ENCODE results near the gene P3H1. TPM values are rescaled to one million over a fixed set of nuclear protein-coding genes. Genes with fewer than 3 reads are reported as not detected.

Gene P3H1
- total RNA-seq, 1 experiment from 2014 or later, result 28.3 TPM

GRCh38 chr1:42801832-42802473, 35.1 kb upstream of the P3H1 start:
- TF ChIP-seq EZH2 (IDR thresholded peaks at IDR 0.05; ENCODE audit: low read length, unreplicated experiment) (no peak), EZH2phosphoT487 (IDR thresholded peaks at IDR 0.05; ENCODE audit: borderline replicate concordance, low read length) (no peak), CTCF (conservative IDR thresholded peaks at IDR 0.05; ENCODE audit: low read depth, low read length) (no peak)
- Histone ChIP-seq H3K4me1 (ENCODE audit: insufficient read depth, low read length) (no peaks in the 10 kb centered on the region), H3K27ac (ENCODE audit: low read length) (no peak overlapping the region), H3K36me3 (ENCODE audit: low read depth, low read length) (no peaks in the 10 kb centered on the region), H3K27me3 (ENCODE audit: low read length) (no peaks in the 10 kb centered on the region), H3K4me2 (ENCODE audit: low read length) (no peak overlapping the region), H2AFZ (ENCODE audit: low read length) (no peak overlapping the region), H3F3A (ENCODE audit: low read length, unreplicated experiment) (no peaks in the 10 kb centered on the region), H3K9me2 (replicated peaks; ENCODE audit: low read length) (no peaks in the 10 kb centered on the region), H3K79me2 (ENCODE audit: low read length) (no peaks in the 10 kb centered on the region), H3K9ac (ENCODE audit: low read length) (no peak overlapping the region), H4K20me1 (ENCODE audit: low read length) (no peaks in the 10 kb centered on the region), H3K4me3 (ENCODE audit: low read length) (no peak overlapping the region), H3K9me3 (ENCODE audit: low read length) (no peaks in the 10 kb centered on the region)
- BruUV-seq (replicated peaks), result no TSS peak
- POLR2A ChIA-PET (ENCODE audit: unreplicated experiment), result no interaction called here
- intact Hi-C loops (cut with micrococcal nuclease), result no loop called here
- DNase-seq, result no peak
- CTCF ChIA-PET, result no interaction called here
- ATAC-seq, result no peak

- H3K4me3 ChIP-seq (ENCODE audit: low read length), result no peak overlapping the region
- no peaks in the 10 kb centered on the region for H4K20me1 ChIP-seq (ENCODE audit: low read length)
- DNase-seq (no peak), ATAC-seq (no peak)
- H3K4me2 ChIP-seq (ENCODE audit: low read length), result no peak overlapping the region
- intact Hi-C loops (cut with micrococcal nuclease), result no loop called here
- H3F3A ChIP-seq (ENCODE audit: low read length, unreplicated experiment), result no peaks in the 10 kb centered on the region
- no peak overlapping the region for H3K27ac ChIP-seq (ENCODE audit: low read length)
- no peaks in the 10 kb centered on the region for H3K9me3 ChIP-seq (ENCODE audit: low read length)
- no peak for TF ChIP-seq EZH2 (IDR thresholded peaks at IDR 0.05; ENCODE audit: low read length, unreplicated experiment)
- no peak for TF ChIP-seq CTCF (conservative IDR thresholded peaks at IDR 0.05; ENCODE audit: low read depth, low read length)
- TF ChIP-seq EZH2phosphoT487 (IDR thresholded peaks at IDR 0.05; ENCODE audit: borderline replicate concordance, low read length), result no peak
- H3K9ac ChIP-seq (ENCODE audit: low read length), result no peak overlapping the region
- no TSS peak for BruUV-seq (replicated peaks)
- no peaks in the 10 kb centered on the region for H3K9me2 ChIP-seq (replicated peaks; ENCODE audit: low read length)
- H3K36me3 ChIP-seq (ENCODE audit: low read depth, low read length), result no peaks in the 10 kb centered on the region
- H3K4me1 ChIP-seq (ENCODE audit: insufficient read depth, low read length), result no peaks in the 10 kb centered on the region
- ChIA-PET CTCF (no interaction called here), POLR2A (ENCODE audit: unreplicated experiment) (no interaction called here)
- H3K27me3 ChIP-seq (ENCODE audit: low read length), result no peaks in the 10 kb centered on the region
- H3K79me2 ChIP-seq (ENCODE audit: low read length), result no peaks in the 10 kb centered on the region
- no peak overlapping the region for H2AFZ ChIP-seq (ENCODE audit: low read length)
These were observed 31.2 kb upstream of the P3H1 start for GRCh38 chr1:42797979-42798378.

DNA sequence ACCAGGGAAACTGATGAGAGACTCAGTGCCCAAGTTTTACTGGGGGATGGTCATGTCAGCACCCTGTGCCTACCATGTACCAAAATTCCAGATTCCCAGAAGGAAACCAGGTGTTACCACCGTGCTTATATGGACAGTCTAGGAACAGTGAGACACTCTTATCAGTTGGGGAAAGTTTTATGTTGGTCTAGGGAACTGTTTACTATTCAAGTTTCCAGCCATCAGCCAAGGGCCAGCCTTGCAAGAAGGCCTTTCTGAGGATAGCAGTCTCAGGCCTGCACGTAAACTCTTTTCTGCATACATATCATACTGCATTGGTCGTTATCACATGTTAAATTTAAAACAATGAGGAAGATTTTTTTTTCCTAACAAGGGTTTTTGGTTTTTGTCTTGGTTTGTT, 30.6 kb upstream of the P3H1 start:
- no peak for TF ChIP-seq CTCF (conservative IDR thresholded peaks at IDR 0.05; ENCODE audit: low read depth, low read length)
- no peak for TF ChIP-seq EZH2 (IDR thresholded peaks at IDR 0.05; ENCODE audit: low read length, unreplicated experiment)
- TF ChIP-seq EZH2phosphoT487 (IDR thresholded peaks at IDR 0.05; ENCODE audit: borderline replicate concordance, low read length), result no peak
- POLR2A ChIA-PET (ENCODE audit: unreplicated experiment), result no interaction called here
- ATAC-seq, result no peak

More for the DNA sequence above, 30.6 kb upstream of the P3H1 start:
- no peak overlapping the region for H3K9ac ChIP-seq (ENCODE audit: low read length)
- CTCF ChIA-PET, result no interaction called here
- no peak overlapping the region for H3K4me3 ChIP-seq (ENCODE audit: low read length)
- H4K20me1 ChIP-seq (ENCODE audit: low read length), result no peaks in the 10 kb centered on the region
- no peaks in the 10 kb centered on the region for H3K79me2 ChIP-seq (ENCODE audit: low read length)
- H2AFZ ChIP-seq (ENCODE audit: low read length), result no peak overlapping the region
- no peaks in the 10 kb centered on the region for H3K9me2 ChIP-seq (replicated peaks; ENCODE audit: low read length)
- no peak overlapping the region for H3K4me2 ChIP-seq (ENCODE audit: low read length)
- no peaks in the 10 kb centered on the region for H3F3A ChIP-seq (ENCODE audit: low read length, unreplicated experiment)
- no peak for DNase-seq
- no peaks in the 10 kb centered on the region for H3K4me1 ChIP-seq (ENCODE audit: insufficient read depth, low read length)
- intact Hi-C loops (cut with micrococcal nuclease), result no loop called here
- no peak overlapping the region for H3K27ac ChIP-seq (ENCODE audit: low read length)
- H3K36me3 ChIP-seq (ENCODE audit: low read depth, low read length), result no peaks in the 10 kb centered on the region
- BruUV-seq (replicated peaks), result no TSS peak
- H3K9me3 ChIP-seq (ENCODE audit: low read length), result no peaks in the 10 kb centered on the region
- H3K27me3 ChIP-seq (ENCODE audit: low read length), result no peaks in the 10 kb centered on the region
